Stimulated activated CD8-positive, alpha-beta memory T cell treated with anti-CD3 and anti-CD28 coated beads, Interleukin-4, amount 100 ng/mL, for 4 hours (primary cell): Measurements from ENCODE around the gene SLC2A8.
A peak's percentile ranks its signal among the peaks of the same experiment; 100 is the strongest.

Source experiments
- DNase-seq, 2 donors: peaks; one replicate each; pipeline ENCODE4 v3.0.0-alpha.2; 2020; ENCODE audit warnings: low read depth in 2 of 2, low spot score in 1 of 2

SLC2A8 gene

DNA sequence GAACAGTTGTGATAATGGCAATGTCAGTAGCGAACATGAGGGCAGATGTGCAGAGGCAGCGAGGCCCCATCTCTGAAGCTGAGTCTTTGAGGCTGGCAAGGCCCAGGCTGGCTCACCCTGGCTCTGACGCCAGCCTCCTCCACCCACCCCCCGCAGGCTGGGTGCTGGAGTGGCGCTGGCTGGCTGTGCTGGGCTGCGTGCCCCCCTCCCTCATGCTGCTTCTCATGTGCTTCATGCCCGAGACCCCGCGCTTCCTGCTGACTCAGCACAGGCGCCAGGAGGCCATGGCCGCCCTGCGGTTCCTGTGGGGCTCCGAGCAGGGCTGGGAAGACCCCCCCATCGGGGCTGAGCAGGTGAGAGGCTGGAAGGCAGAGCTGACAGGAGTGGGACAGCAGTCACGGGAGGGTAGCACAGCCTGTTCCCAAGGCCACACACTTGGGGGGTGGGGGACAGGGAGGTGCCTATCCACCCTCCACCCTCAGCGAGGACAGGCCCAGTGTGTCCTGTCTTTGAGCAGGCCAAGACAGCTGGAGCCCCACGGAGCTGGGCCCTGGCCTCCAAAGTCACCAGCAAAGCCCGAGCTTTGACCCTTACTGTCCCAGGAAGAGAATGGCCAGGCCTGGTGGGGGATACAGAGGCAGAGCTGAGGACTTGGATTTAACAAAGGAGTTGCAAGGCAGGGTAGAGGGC lies 5.6 kb downstream of the SLC2A8 start:
- no peak for DNase-seq

DNA sequence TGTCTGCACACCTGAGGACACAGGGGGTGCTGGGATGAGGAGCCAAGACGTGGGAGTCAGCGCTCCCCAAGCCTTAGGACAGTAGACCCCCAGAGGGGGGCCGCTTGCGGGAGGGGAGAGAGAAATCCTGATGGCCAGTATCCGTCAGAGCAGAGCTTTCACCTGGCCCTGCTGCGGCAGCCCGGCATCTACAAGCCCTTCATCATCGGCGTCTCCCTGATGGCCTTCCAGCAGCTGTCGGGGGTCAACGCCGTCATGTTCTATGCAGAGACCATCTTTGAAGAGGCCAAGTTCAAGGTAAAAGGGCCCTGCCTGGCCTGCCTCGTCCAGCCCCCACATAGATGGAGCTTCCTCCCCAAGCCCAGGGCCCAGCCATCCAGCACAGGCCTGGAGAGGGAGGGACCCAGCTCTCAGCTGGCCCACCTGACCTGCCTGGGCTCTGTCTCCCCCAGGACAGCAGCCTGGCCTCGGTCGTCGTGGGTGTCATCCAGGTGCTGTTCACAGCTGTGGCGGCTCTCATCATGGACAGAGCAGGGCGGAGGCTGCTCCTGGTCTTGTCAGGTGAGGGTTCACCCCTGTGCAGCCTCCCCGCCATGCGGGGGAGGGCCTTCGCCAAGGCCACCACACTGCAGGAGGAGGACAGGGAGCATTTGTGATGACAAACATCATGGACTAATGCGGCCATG lies 6.7 kb downstream of the SLC2A8 start:
- no peak for DNase-seq

DNA sequence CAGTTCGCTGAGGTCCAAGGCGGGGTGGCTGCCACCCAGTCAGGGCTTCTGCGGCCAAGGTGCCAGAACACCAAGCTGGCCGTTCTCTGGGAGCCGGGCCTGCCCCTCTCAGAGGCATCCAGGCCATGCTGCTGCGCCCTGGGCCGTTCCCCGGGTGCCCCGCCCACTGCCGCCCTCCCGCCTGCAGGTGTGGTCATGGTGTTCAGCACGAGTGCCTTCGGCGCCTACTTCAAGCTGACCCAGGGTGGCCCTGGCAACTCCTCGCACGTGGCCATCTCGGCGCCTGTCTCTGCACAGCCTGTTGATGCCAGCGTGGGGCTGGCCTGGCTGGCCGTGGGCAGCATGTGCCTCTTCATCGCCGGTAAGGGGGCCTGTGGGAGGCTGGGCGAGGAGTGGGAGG lies 7.7 kb downstream of the SLC2A8 start:
- DNase-seq = no peak

DNA sequence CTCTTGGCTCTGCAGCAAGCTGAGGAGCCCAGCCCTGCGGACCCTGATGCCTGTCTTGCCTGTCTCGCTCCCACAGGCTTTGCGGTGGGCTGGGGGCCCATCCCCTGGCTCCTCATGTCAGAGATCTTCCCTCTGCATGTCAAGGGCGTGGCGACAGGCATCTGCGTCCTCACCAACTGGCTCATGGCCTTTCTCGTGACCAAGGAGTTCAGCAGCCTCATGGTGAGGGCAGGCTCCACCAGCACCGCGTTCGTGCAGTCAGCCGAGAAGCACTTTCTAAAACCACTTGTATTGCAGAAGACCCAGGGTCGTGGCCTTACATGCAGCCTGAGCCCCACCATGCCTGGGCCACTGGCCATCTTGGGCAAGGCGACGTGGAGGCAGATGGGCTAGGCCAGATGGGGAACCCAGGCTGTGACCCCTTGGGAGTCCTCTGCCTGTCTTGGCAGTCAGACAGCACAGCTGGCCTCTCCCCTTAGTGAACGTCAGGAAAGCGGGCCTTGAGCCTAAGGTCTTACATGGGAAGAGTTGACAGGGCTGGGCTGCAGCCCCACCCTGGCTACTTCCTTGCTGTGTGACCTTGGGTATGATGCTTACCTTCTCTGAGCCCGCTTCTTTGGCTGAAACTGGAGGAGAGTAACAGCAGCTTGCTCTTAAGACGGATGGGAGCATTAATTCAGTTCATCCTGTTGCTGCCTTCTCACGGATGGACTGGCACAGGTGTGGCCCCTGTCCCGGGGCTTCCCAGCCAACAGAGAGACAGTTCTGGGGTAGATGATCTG lies 8.6 kb downstream of the SLC2A8 start:
- DNase-seq = no peak

DNA sequence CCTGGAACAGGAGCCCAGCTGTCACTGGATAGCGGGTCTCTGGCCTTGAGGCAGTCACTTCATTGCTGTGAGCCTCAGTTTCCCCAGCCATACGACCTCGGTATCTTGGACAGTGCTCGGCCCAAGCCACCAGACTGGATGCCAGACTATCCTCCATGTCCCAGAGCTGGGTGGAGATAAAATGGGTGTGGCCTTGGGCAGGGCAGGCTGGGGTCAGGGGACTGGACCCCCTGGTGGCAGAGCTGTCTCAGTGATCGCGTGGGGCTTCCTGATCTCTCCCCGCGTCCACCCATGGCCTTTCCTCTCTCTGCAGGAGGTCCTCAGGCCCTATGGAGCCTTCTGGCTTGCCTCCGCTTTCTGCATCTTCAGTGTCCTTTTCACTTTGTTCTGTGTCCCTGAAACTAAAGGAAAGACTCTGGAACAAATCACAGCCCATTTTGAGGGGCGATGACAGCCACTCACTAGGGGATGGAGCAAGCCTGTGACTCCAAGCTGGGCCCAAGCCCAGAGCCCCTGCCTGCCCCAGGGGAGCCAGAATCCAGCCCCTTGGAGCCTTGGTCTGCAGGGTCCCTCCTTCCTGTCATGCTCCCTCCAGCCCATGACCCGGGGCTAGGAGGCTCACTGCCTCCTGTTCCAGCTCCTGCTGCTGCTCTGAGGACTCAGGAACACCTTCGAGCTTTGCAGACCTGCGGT lies 10.0 kb downstream of the SLC2A8 start:
- no peak for DNase-seq

DNA sequence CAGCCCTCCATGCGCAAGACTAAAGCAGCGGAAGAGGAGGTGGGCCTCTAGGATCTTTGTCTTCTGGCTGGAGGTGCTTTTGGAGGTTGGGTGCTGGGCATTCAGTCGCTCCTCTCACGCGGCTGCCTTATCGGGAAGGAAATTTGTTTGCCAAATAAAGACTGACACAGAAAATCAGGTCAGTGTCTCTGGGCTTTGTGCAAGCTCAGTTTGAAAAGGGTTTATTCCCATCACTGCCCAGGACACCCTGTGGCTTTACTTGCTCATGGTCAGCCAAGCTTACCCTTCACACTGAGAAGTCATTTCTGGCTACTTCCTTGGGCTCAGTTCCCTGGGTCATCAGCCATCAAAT lies 10.5 kb downstream of the SLC2A8 start:
- DNase-seq = no peak

DNA sequence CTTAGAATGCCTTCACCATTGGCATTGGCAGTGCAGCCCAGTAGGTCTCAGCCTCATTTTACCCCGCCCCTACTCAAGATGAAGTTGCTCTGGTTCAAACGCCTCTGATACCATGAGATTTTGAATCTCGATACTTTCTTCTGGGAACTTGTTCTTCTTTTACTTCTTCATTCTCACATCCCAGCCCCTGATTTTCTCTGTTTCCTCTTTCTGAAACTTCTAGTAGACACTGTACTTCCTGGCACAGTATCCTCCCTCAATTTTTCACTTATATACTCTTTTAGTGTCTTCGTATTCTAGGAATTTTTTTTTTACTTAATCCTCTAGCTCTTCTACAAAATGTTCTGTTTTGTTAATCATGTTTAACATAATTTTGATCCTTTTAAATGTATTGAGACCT lies 14.2 kb downstream of the SLC2A8 start:
- DNase-seq = no peak

DNA sequence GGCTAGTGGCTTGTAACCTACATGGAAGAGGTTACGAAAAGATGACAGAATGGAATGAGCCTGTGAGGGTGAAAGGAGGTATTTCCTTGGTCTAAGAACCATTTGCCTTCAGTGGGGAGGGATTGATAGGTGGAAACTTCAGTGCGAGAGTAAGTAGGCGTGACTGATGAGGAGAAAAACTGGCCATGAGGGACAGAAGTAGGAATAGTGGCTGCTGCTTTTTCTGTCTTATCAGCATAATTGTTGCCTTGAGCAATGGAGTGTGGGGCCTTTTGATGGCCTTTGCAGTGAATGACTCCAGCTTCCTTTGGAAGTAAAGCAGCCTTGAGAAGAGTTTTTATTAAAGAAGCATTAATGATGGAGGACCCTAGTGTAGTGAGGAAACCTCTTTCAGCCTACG lies 18.2 kb downstream of the SLC2A8 start:
- no peak for DNase-seq

DNA sequence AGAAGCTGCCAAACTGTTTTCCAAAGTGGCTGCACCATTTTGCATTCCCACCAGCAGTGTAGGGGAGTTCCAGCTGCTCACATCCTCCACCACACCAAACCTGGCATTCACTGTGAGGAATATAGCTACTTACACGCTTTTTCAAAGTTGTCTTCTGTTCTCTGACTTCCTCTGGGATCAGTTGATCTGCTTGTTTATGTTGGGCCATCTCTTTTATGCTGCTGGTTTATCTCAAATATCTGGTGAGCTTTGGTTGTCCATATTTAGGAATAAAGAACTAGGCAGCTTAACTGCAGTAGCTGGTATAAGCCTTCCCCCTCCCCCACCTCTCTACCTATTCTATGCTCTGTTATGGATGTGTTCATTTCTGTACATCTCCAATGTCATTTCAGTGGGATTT lies 18.7 kb downstream of the SLC2A8 start:
- DNase-seq = no peak

DNA sequence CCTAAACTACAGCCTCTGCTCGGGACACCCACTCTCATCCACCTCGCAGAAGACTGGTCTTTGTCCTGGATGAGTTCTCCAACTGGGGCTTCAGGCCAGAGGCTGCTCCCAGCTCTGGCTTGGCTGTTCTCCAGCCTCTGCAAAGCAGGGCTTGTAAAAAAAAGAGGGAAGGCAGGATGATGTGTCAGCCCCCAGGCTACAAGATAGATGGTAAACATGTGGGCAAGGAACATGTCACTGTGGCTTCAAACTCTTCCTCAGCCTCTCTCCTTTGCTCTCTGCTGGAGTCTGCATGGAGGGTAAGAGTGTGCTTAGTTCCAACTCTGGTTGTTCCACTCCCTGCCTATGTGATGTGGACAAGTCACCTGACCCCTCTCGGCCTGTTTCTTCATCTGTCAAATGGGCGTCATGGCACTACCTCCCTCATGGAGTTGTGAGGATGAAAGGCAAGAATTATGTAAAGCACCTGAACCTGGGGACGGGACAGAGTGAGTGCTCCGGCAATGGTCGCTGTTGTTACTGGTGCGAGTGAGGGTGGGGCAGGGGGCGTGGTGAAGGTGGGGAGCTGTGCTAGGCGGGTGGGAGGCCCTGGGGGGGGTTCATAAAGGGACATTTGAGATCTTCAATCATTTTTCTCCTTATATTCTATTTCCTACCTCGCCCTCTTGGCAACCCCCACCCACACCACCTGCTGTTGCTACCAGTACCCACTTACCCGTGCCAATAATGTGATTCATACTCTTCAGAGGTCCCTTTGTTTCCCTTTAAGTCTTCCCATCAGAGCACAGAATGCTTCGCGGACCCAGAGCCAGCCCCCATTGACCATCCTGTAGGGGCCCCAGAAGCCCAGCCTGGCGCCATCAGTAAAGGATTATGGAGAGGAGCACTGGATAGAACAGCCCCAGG lies 20.4 kb downstream of the SLC2A8 start:
- no peak for DNase-seq

DNA sequence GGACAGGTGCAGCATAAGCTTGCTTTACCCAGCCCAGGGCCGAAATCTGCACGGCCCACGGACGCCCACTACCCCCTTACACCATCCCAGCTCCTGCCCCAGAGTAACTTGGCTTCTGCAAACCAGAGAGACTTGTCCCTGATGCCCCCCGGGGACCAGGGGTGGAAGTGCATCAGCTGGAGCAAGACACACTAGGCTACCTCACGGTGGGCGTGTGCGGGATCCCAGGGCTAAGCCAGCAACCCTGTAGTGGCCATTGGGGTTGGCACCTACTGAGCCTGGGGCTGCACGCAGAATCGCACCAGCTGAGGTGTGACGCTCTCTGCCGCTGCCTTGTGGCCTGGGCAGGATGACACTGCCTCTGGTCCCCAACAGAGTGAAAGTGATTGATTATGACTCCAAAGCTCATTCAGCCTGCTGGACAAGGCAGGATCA lies 21.1 kb downstream of the SLC2A8 start:
- no peak for DNase-seq

DNA sequence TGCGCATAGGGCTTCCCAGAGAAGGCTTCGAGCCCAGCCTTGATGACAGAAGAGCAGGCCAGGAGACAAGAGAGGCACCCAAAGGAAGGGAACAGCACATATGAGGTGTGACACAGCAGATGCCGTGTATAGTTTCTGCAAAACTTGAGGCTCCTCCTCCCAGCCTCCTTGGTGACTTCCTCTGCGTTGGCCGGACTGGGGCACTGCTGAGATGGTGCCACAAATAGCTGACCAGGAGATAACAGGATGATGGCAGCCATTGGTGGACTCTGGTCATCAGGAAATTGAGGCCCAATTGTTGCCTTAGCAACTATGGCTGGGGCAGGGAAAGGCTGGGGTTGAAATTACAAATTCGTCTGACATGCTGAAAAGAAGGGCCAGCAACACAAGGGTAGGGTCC lies 22.4 kb downstream of the SLC2A8 start:
- DNase-seq = no peak

DNA sequence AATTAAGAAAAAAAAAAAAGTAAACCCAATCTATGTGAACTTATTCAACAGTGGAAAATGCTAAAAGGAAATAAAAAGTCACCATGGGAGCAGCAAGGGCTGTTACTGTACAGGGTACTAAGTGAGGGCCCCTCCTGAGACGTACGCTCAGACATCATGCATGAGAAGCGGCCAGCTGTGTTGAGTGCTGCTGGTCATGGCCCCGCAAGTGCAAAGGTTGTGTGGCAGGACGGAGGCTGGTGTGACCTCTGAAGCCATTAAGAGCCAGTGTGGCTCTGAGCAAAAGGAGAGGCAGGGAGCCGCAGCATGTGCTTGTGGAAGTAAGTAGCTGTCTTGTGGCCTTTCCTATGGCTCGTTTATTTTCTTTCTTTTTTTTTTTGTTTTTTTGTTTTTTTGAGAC lies 24.1 kb downstream of the SLC2A8 start:
- no peak for DNase-seq

DNA sequence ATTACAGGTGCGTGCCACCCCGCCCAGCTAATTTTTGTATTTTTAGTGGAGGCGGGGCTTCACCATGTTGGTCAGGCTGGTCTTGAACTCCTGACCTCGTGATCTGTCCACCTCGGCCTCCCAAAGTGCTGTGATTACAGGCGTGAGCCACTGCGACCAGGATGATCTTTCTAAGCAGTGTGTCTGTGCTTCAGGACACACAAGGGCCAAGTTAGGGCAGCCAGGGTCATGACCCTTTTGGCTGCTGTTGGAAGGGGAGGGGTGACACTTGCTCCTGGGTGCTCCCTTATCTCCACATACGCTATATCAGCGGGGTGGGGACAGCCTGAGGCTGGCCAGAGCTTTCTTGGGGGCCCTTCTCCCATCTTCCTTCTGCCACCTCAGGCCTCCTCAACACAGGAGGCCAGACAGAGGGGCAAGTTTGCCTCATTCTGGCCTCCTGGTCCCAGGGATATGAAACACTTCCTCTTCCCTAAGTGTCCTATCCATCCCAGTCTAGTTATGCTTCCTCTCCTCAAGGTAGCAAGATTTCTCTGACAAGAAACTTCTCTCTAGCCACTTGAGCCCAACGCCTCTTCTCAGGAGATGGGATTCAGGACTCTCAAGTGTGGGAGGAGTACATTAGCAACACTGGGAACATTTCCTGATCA lies 25.3 kb downstream of the SLC2A8 start:
- DNase-seq = no peak

DNA sequence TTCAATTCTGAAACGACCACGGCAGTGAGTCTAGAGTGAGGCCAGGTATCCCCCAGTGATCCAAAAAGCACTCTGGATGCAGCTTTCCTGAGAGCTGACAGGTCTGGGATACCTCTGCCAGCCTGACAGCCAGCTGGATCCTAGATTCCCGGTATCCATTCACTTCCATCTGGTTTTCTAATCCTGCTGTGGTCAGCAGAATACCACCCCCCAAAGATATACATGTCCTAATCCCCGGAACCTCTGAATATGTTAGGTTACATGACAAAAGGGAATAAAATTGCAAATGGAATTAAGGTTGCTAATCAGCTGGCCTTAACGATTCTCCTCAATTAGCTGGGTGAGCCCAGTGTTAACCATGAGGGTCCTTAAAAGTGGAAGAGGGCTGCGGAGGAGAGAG lies 25.8 kb downstream of the SLC2A8 start:
- no peak for DNase-seq

DNA sequence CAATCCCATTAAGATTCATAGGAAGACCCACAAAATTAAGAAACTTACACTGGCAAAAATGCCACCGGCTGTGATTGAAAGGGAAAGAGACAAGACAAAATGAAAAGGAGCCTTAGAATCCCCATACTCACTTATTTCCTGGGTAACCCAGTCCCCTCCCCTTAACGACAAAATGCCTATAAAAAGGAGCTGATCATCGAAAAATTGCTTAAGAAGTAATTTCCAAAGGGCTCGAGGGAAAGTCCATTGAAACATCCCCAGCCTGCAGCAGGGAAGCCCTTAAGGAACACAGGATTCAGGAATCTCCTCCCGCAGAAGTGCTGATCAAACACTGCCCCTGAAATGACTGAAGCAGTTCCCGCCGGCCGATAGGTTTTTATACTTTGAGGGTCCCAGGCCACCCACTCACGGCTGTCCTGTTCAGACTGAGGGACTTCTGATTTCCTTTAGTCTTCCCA lies 26.5 kb downstream of the SLC2A8 start:
- no peak for DNase-seq

DNA sequence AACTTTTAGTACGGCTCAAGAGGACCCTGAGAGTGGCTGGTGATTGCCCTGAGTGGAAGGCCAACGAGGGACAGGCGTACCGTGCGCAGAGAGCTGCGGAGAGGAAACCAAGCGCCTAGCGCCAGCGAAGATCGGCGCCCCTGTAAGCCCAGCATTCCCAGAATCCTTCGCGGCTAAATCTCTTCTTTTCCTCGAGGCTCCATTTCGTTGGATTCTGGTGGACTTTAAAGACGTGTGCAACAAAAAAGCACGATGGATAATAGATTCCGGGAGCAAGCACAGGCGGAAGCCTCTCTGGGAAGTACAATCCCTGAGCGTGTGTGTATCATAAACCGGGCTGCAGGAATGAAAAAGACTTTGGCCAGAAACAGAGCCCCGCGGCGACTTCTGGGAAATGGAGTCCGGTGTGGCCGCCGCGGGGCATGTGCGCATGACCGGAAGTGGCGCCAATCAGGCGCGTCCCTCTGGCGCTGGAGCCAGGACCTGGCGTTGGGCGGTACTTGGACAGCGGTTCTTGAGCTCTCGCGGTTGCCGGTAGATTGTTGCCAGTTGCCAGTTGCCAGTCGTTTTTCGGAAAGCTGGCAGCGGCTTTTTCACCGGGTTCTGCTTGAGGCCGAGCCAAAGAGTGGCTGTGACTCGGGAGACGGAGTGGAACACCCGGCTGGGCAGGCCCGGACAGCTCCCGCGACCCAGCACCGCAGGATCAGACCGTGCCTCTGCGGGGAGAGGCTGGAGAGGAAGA lies 27.1 kb downstream of the SLC2A8 start, which contains the start of gene ZNF79:
ZNF79 (plus strand) TSS at position 449 of the 742 bp plus-strand sequence. CDS start 406 bp downstream, outside the sequence.
- DNase-seq = peak; percentile 83

DNA sequence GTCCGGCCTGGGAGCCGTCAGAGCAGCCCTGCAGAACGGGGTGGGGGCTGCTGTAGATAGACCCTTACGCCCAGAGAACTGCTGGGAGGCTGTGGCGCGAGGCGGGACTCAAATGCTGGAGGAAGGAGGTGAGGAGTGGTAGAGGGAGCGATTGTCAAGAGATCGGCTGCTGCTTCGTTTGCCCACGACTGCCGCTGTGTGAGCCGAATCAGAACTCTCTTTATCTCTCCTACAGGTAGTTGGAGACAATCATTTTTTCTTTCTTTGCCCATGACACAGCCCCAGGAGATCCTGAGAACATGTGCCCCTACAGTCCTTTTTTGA lies 27.7 kb downstream of the SLC2A8 start:
- DNase-seq = no peak

DNA sequence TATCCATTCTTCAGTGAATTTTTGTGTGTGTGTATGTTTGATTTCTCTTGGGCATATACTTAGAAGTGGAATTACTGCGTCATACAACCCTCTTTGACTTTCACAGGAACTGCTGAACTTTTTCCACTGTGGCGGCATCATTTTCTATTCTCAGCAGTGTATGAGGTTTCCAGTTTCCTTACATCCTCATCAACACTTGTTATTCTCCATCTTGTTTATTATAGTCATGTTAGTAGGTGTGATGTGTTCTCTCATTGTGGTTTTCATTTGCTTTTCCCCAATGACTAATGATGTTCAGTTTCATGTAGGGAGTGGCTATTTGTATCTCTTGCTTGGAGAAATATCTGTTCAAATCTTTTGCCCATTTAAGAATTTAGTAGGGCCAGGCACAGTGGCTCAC lies 29.8 kb downstream of the SLC2A8 start:
- DNase-seq = no peak
